Gastrocnemius medialis (tissue), 4 donors: Measurements from ENCODE around the gene PSMD2. TPM values are rescaled to one million over a fixed set of nuclear protein-coding genes. Genes with fewer than 3 reads are reported as not detected.

ENCODE experiments used
- ATAC-seq, 2 donors: fragments of 150-250 bp; one replicate each; pipeline ENCODE4 v1.9.1; 2016
- DNase-seq, 2 donors: peaks; one replicate each; pipeline ENCODE4 v3.0.0-alpha.2; 2019
- H3K27ac ChIP-seq, 4 donors: fragments of 200-600 bp; sonication (generic); 1 replicate in 1 of 4; 2 replicates in 3 of 4; pipeline ENCODE4 v1.5.1; 2016 to 2018; ENCODE audit warnings: mild to moderate bottlenecking in 2 of 4, moderate library complexity in 1 of 4
- H3K27me3 ChIP-seq, 3 donors: fragments of 200-600 bp; sonication (generic) in 2 of 3; 1 replicate in 1 of 3; 2 replicates in 2 of 3; pipeline versions ENCODE4 v1.5.1 to v1.6.0; 2016 to 2019; ENCODE audit warnings: mild to moderate bottlenecking in 1 of 3, moderate library complexity in 1 of 3
- H3K36me3 ChIP-seq, 2 donors: fragments of 200-600 bp; sonication (generic) in 1 of 2; one replicate each; pipeline ENCODE4 v1.5.1; 2017 to 2018
- H3K4me1 ChIP-seq, 2 donors: fragments of 200-600 bp; sonication (generic) in 1 of 2; one replicate each; pipeline ENCODE4 v1.5.1; 2016 to 2017; ENCODE audit warnings: mild to moderate bottlenecking in 2 of 2
- H3K4me3 ChIP-seq, 4 donors: fragments of 200-600 bp; sonication (generic) in 3 of 4; 1 replicate in 1 of 4; 2 replicates in 3 of 4; pipeline ENCODE4 v1.5.1; 2016 to 2019; ENCODE audit warnings: mild to moderate bottlenecking in 2 of 4
- H3K9me3 ChIP-seq, 3 donors: fragments of 200-600 bp; sonication (generic) in 2 of 3; 1 replicate in 1 of 3; 2 replicates in 2 of 3; pipeline ENCODE4 v1.5.1; 2016 to 2019
- CTCF ChIP-seq, 5 experiments: fragments of 450-650 bp in 3 of 5; fragments of 200-600 bp in 2 of 5; sonication (generic) in 2 of 5; IDR thresholded peaks in 4 of 5; conservative IDR thresholded peaks in 1 of 5; 1 replicate in 4 of 5; 2 replicates in 1 of 5; pipeline ENCODE4 v1.5.1; 2016 to 2019; ENCODE audit warnings: antibody characterized with exemption in 5 of 5, mild to moderate bottlenecking in 3 of 5, moderate library complexity in 3 of 5
- POLR2A ChIP-seq, 2 donors: fragments of 450-650 bp; IDR thresholded peaks; one replicate each; pipeline ENCODE4 v1.6.1; 2017; ENCODE audit warnings: antibody characterized with exemption in 2 of 2, mild to moderate bottlenecking in 2 of 2, moderate library complexity in 2 of 2
- in situ Hi-C, 4 donors: fragments of 200-750 bp; cut with MboI; loops; one replicate each; pipeline versions ENCODE4 v1.15.0 to v1.8.0; 2017; ENCODE audit warnings: low sequenced_read_pairs in 4 of 4
- intact Hi-C: fragments of 100-400 bp; cut with DNase I; formaldehyde crosslinking; loops from one replicate; pipeline ENCODE4 v1.15.1; 2023; ENCODE audit warnings: low total_unique reads
- total RNA-seq, 4 donors: library from RNA; depleted of rRNA; stranded (reverse); fragments of >200 nt; gene quantifications; one replicate each; pipeline versions ENCODE4 v1.1.0 to v1.2.3, GENCODE V29; 2016

Gene PSMD2
- total RNA-seq, 4 donors from 2014 or later = 560 to 831 (median 720) TPM

- Histone ChIP-seq H3K4me3 (no peak overlapping the region), H3K27ac (no peak overlapping the region), H3K36me3 (no peaks in the 10 kb centered on the region), H3K4me1 (no peaks in the 10 kb centered on the region), H3K27me3 (no peaks in the 10 kb centered on the region), H3K9me3 (no peaks in the 10 kb centered on the region)
- in situ Hi-C loops = loop anchor here in 3 of 4 donors (25.0 kb wide), 3 partner anchors 410 to 460 kb away; partner anchors contain the start of gene VPS8 (in 1 of the 3)
- no peak for DNase-seq
- intact Hi-C loops = no loop called here
- no peak for ATAC-seq
- TF ChIP-seq CTCF (IDR thresholded peaks at IDR 0.05 in 4 of 5, conservative IDR thresholded peaks at IDR 0.05 in 1 of 5) = no peak
- TF ChIP-seq POLR2A (IDR thresholded peaks at IDR 0.05) = no peak
These were observed 53.2 kb downstream of the PSMD2 start for GRCh38 chr3:184352149-184352785.

- ATAC-seq = no peak
- Histone ChIP-seq H3K27me3 (no peaks in the 10 kb centered on the region), H3K4me3 (no peak overlapping the region), H3K36me3 (no peaks in the 10 kb centered on the region), H3K9me3 (no peaks in the 10 kb centered on the region), H3K27ac (no peak overlapping the region), H3K4me1 (no peaks in the 10 kb centered on the region)
- intact Hi-C loops (no loop called here), in situ Hi-C loops (loop anchor here in 3 of 4 donors (25.0 kb wide), 3 partner anchors 409 to 459 kb away; partner anchors contain the start of gene VPS8 (in 1 of the 3))
- DNase-seq = no peak
- TF ChIP-seq CTCF (IDR thresholded peaks at IDR 0.05 in 4 of 5, conservative IDR thresholded peaks at IDR 0.05 in 1 of 5) (no peak), POLR2A (IDR thresholded peaks at IDR 0.05) (no peak)
These were observed 54.0 kb downstream of the PSMD2 start for GRCh38 chr3:184352897-184353545.

- Histone ChIP-seq H3K27me3 (no peaks in the 10 kb centered on the region), H3K4me3 (no peak overlapping the region), H3K27ac (no peak overlapping the region), H3K36me3 (no peaks in the 10 kb centered on the region), H3K4me1 (no peaks in the 10 kb centered on the region), H3K9me3 (no peaks in the 10 kb centered on the region)
- DNase-seq (no peak), ATAC-seq (no peak)
- in situ Hi-C loops (loop anchor here in 3 of 4 donors (25.0 kb wide), 3 partner anchors 409 to 459 kb away; partner anchors contain the start of gene VPS8 (in 1 of the 3)), intact Hi-C loops (no loop called here)
- TF ChIP-seq CTCF (IDR thresholded peaks at IDR 0.05 in 4 of 5, conservative IDR thresholded peaks at IDR 0.05 in 1 of 5) (no peak), POLR2A (IDR thresholded peaks at IDR 0.05) (no peak)
These were observed 54.5 kb downstream of the PSMD2 start for GRCh38 chr3:184353546-184353941.

- Histone ChIP-seq H3K27me3 (no peaks in the 10 kb centered on the region), H3K27ac (no peak overlapping the region), H3K36me3 (no peaks in the 10 kb centered on the region), H3K4me3 (no peak overlapping the region), H3K4me1 (no peaks in the 10 kb centered on the region), H3K9me3 (no peaks in the 10 kb centered on the region)
- intact Hi-C loops = no loop called here
- DNase-seq (no peak), ATAC-seq (peak in 1 of 2 donors; percentile 27)
- in situ Hi-C loops = loop anchor here in 3 of 4 donors (25.0 kb wide), 3 partner anchors 408 to 458 kb away; partner anchors contain the start of gene VPS8 (in 1 of the 3)
- TF ChIP-seq CTCF (IDR thresholded peaks at IDR 0.05 in 4 of 5, conservative IDR thresholded peaks at IDR 0.05 in 1 of 5) = peak; percentile 49 to 81 (median 61)
- no peak for TF ChIP-seq POLR2A (IDR thresholded peaks at IDR 0.05)
These were observed 55.2 kb downstream of the PSMD2 start for GRCh38 chr3:184354121-184354728.
